PC-9 (cell line): ENCODE results near the gene VAMP5.

Source experiments
- EZH2 ChIP-seq: fragments of 200-600 bp; sonication (generic); IDR thresholded peaks from 2 replicates; pipeline ENCODE4 v1.8.0; 2017; ENCODE audit warnings: antibody characterized with exemption, low read depth
- TF ChIP-seq, protein P1 (sequence below): fragments of 200-600 bp; sonication (generic); conservative IDR thresholded peaks from 2 replicates; pipeline ENCODE4 v1.6.1; 2017; ENCODE audit warnings: mixed run types, antibody characterized with exemption, mild to moderate bottlenecking, moderate library complexity

- TF ChIP-seq, protein P1, sequence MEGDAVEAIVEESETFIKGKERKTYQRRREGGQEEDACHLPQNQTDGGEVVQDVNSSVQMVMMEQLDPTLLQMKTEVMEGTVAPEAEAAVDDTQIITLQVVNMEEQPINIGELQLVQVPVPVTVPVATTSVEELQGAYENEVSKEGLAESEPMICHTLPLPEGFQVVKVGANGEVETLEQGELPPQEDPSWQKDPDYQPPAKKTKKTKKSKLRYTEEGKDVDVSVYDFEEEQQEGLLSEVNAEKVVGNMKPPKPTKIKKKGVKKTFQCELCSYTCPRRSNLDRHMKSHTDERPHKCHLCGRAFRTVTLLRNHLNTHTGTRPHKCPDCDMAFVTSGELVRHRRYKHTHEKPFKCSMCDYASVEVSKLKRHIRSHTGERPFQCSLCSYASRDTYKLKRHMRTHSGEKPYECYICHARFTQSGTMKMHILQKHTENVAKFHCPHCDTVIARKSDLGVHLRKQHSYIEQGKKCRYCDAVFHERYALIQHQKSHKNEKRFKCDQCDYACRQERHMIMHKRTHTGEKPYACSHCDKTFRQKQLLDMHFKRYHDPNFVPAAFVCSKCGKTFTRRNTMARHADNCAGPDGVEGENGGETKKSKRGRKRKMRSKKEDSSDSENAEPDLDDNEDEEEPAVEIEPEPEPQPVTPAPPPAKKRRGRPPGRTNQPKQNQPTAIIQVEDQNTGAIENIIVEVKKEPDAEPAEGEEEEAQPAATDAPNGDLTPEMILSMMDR: no peak
- no peak for TF ChIP-seq EZH2
Measured at GRCh38 chr2:85598594-85599340, 14.5 kb downstream of the VAMP5 start.
